ENCODE results near the gene ASIC4.
A peak's percentile ranks its signal among the peaks of the same experiment; 100 is the strongest.

ASIC4 gene

GRCh38 chr2:219480004-219480403 lies 34.3 kb upstream of the ASIC4 start:
- DNase-seq (ENCODE audit: low spot score) = no peak

GRCh38 chr2:219482674-219483405 lies 31.4 kb upstream of the ASIC4 start:
- DNase-seq (ENCODE audit: low spot score) = no peak

GRCh38 chr2:219483451-219484342 lies 30.6 kb upstream of the ASIC4 start:
- DNase-seq (ENCODE audit: low spot score) = no peak

- DNase-seq (ENCODE audit: low spot score) = no peak
These were observed 29.7 kb upstream of the ASIC4 start for GRCh38 chr2:219484343-219485200.

- DNase-seq (ENCODE audit: low spot score) = no peak
These were observed 29.1 kb upstream of the ASIC4 start for GRCh38 chr2:219485201-219485580.

- DNase-seq (ENCODE audit: low spot score) = no peak
These were observed 27.8 kb upstream of the ASIC4 start for GRCh38 chr2:219486380-219486959.

GRCh38 chr2:219488149-219488843 lies 26.0 kb upstream of the ASIC4 start:
- no peak for DNase-seq (ENCODE audit: low spot score)

- DNase-seq (ENCODE audit: low spot score) = no peak
These were observed 25.5 kb upstream of the ASIC4 start for GRCh38 chr2:219488844-219489194.

- no peak for DNase-seq (ENCODE audit: low spot score)
These were observed 25.0 kb upstream of the ASIC4 start for GRCh38 chr2:219489315-219489714.

GRCh38 chr2:219490186-219490585 lies 24.1 kb upstream of the ASIC4 start:
- DNase-seq (ENCODE audit: low spot score) = no peak

GRCh38 chr2:219490600-219491130 lies 23.6 kb upstream of the ASIC4 start:
- no peak for DNase-seq (ENCODE audit: low spot score)

- no peak for DNase-seq (ENCODE audit: low spot score)
These were observed 22.9 kb upstream of the ASIC4 start for GRCh38 chr2:219491278-219491963.

- no peak for DNase-seq (ENCODE audit: low spot score)
These were observed 21.7 kb upstream of the ASIC4 start for GRCh38 chr2:219492575-219492974.

GRCh38 chr2:219493086-219493485 lies 21.2 kb upstream of the ASIC4 start:
- DNase-seq (ENCODE audit: low spot score) = no peak

GRCh38 chr2:219494952-219495530 lies 19.2 kb upstream of the ASIC4 start:
- DNase-seq (ENCODE audit: low spot score) = no peak

- DNase-seq (ENCODE audit: low spot score) = peak; percentile 65
These were observed 18.7 kb upstream of the ASIC4 start for GRCh38 chr2:219495531-219496122.

GRCh38 chr2:219496247-219496824 lies 17.9 kb upstream of the ASIC4 start:
- no peak for DNase-seq (ENCODE audit: low spot score)

GRCh38 chr2:219496825-219497494 lies 17.3 kb upstream of the ASIC4 start:
- no peak for DNase-seq (ENCODE audit: low spot score)
